ENCODE data around the gene ZDHHC22. TPM values are rescaled to one million over a fixed set of nuclear protein-coding genes. Genes with fewer than 3 reads are reported as not detected.

The ZDHHC22 gene
- total and polyA plus RNA-seq, 2 experiments from 2014 or later, result 0.12 TPM; not detected in 1

GRCh38 chr14:77139540-77140358 is 1.8 kb downstream of the ZDHHC22 start:
- H3K4me3 ChIP-seq, result no peak overlapping the region
- H3K36me3 ChIP-seq, result no peaks in the 10 kb centered on the region
- DNase-seq (ENCODE audit: low read depth in 1 of 2, low spot score in 1 of 2), result peak; percentile 30 to 73
- TF ChIP-seq CTCF (IDR thresholded peaks at IDR 0.05; ENCODE audit: low read depth, low read length), result peak; percentile 59
- H3K27me3 ChIP-seq, result peaks cover 68% of the 10 kb centered on the region
- no peak overlapping the region for H3K27ac ChIP-seq
- H3K4me1 ChIP-seq (ENCODE audit: low read depth), result peaks cover 2% of the 10 kb centered on the region
- H3K9me3 ChIP-seq (ENCODE audit: low read depth), result no peaks in the 10 kb centered on the region

- H3K4me3 ChIP-seq, result no peak overlapping the region
Measured at GRCh38 chr14:77139022-77139421, 2.6 kb downstream of the ZDHHC22 start.

GRCh38 chr14:77133720-77134338 is 7.8 kb downstream of the ZDHHC22 start:
- H3K4me1 ChIP-seq (ENCODE audit: low read depth), result no peaks in the 10 kb centered on the region
- no peak overlapping the region for H3K4me3 ChIP-seq
- H3K27me3 ChIP-seq, result peaks cover 21% of the 10 kb centered on the region
- DNase-seq (ENCODE audit: low read depth in 1 of 2, low spot score in 1 of 2), result peak; percentile 75 to 90
- no peaks in the 10 kb centered on the region for H3K36me3 ChIP-seq
- no peak overlapping the region for H3K27ac ChIP-seq
- no peak for TF ChIP-seq CTCF (IDR thresholded peaks at IDR 0.05; ENCODE audit: low read depth, low read length)
- H3K9me3 ChIP-seq (ENCODE audit: low read depth), result no peaks in the 10 kb centered on the region

More at GRCh38 chr14:77139022-77139421, 2.6 kb downstream of the ZDHHC22 start:
- DNase-seq (ENCODE audit: low read depth in 1 of 2, low spot score in 1 of 2), result no peak
- Histone ChIP-seq H3K4me1 (ENCODE audit: low read depth) (peaks cover 2% of the 10 kb centered on the region), H3K36me3 (no peaks in the 10 kb centered on the region), H3K9me3 (ENCODE audit: low read depth) (no peaks in the 10 kb centered on the region), H3K27me3 (peaks cover 68% of the 10 kb centered on the region), H3K27ac (no peak overlapping the region)
- TF ChIP-seq CTCF (IDR thresholded peaks at IDR 0.05; ENCODE audit: low read depth, low read length), result no peak

GRCh38 chr14:77131871-77132486 is 9.6 kb downstream of the ZDHHC22 start:
- no peak for DNase-seq (ENCODE audit: low read depth in 1 of 2, low spot score in 1 of 2)
- Histone ChIP-seq H3K4me3 (no peak overlapping the region), H3K27me3 (peaks cover 27% of the 10 kb centered on the region), H3K4me1 (ENCODE audit: low read depth) (no peaks in the 10 kb centered on the region), H3K36me3 (no peaks in the 10 kb centered on the region), H3K9me3 (ENCODE audit: low read depth) (no peaks in the 10 kb centered on the region), H3K27ac (no peak overlapping the region)
- TF ChIP-seq CTCF (IDR thresholded peaks at IDR 0.05; ENCODE audit: low read depth, low read length), result no peak

GRCh38 chr14:77131206-77131605 is 10.4 kb downstream of the ZDHHC22 start:
- Histone ChIP-seq H3K36me3 (no peaks in the 10 kb centered on the region), H3K27ac (no peak overlapping the region), H3K27me3 (peaks cover 35% of the 10 kb centered on the region), H3K4me1 (ENCODE audit: low read depth) (no peaks in the 10 kb centered on the region), H3K9me3 (ENCODE audit: low read depth) (no peaks in the 10 kb centered on the region), H3K4me3 (no peak overlapping the region)
- DNase-seq (ENCODE audit: low read depth in 1 of 2, low spot score in 1 of 2), result no peak
- TF ChIP-seq CTCF (IDR thresholded peaks at IDR 0.05; ENCODE audit: low read depth, low read length), result no peak

All from cardiac muscle cell (in vitro differentiated cells and primary cell).